Measurements from ENCODE around the gene TRAPPC10. TPM values are rescaled to one million over a fixed set of nuclear protein-coding genes. Genes with fewer than 3 reads are reported as not detected.

The TRAPPC10 gene
- total and polyA plus RNA-seq, 9 of the 15 experiments (the other 6 are each of a cell fraction or from before 2014, with no cell fraction given) = 1.1 to 33.8 (median 24.3) TPM

GRCh38 chr21:44090325-44090724 is 78.2 kb downstream of the TRAPPC10 start (continued):
- TF ChIP-seq, protein P1, sequence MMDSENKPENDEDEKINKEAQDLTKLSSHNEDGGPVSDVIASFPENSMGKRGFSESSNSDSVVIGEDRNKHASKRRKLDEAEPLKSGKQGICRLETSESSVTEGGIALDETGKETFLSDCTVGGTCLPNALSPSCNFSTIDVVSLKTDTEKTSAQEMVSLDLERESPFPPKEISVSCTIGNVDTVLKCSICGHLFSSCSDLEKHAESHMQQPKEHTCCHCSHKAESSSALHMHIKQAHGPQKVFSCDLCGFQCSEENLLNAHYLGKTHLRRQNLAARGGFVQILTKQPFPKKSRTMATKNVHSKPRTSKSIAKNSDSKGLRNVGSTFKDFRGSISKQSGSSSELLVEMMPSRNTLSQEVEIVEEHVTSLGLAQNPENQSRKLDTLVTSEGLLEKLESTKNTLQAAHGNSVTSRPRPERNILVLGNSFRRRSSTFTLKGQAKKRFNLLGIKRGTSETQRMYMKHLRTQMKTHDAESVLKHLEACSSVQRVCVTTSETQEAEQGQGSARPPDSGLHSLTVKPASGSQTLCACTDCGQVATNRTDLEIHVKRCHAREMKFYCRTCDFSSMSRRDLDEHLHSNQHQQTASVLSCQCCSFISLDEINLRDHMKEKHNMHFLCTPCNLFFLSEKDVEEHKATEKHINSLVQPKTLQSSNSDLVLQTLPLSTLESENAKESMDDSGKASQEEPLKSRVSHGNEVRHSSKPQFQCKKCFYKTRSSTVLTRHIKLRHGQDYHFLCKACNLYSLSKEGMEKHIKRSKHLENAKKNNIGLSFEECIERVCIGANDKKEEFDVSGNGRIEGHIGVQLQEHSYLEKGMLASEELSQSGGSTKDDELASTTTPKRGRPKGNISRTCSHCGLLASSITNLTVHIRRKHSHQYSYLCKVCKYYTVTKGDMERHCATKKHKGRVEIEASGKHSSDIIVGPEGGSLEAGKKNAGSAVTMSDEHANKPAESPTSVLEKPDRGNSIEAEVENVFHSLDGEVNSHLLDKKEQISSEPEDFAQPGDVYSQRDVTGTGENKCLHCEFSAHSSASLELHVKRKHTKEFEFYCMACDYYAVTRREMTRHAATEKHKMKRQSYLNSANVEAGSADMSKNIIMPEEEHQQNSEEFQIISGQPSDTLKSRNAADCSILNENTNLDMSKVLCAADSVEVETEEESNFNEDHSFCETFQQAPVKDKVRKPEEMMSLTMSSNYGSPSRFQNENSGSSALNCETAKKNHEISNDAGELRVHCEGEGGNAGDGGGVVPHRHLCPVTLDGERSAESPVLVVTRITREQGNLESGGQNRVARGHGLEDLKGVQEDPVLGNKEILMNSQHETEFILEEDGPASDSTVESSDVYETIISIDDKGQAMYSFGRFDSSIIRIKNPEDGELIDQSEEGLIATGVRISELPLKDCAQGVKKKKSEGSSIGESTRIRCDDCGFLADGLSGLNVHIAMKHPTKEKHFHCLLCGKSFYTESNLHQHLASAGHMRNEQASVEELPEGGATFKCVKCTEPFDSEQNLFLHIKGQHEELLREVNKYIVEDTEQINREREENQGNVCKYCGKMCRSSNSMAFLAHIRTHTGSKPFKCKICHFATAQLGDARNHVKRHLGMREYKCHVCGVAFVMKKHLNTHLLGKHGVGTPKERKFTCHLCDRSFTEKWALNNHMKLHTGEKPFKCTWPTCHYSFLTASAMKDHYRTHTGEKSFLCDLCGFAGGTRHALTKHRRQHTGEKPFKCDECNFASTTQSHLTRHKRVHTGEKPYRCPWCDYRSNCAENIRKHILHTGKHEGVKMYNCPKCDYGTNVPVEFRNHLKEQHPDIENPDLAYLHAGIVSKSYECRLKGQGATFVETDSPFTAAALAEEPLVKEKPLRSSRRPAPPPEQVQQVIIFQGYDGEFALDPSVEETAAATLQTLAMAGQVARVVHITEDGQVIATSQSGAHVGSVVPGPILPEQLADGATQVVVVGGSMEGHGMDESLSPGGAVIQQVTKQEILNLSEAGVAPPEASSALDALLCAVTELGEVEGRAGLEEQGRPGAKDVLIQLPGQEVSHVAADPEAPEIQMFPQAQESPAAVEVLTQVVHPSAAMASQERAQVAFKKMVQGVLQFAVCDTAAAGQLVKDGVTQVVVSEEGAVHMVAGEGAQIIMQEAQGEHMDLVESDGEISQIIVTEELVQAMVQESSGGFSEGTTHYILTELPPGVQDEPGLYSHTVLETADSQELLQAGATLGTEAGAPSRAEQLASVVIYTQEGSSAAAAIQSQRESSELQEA (IDR thresholded peaks at IDR 0.05; ENCODE audit: low read depth) = no peak

- H3K79me2 ChIP-seq (ENCODE audit: control insufficient read depth, insufficient read depth, low read length) = no peaks in the 10 kb centered on the region
- H3K9ac ChIP-seq (ENCODE audit: insufficient read depth in 1 of 2, low read depth in 2 of 2, low read length in 2 of 2) = no peak overlapping the region
- no peak overlapping the region for H2AFZ ChIP-seq (ENCODE audit: low read depth, low read length)
- H3K27ac ChIP-seq (ENCODE audit: extremely low read depth, low read depth, low read length) = no peak overlapping the region
- no peak overlapping the region for H3K4me2 ChIP-seq (ENCODE audit: insufficient read depth, low read length)
- no peaks in the 10 kb centered on the region for H4K20me1 ChIP-seq (replicated peaks; ENCODE audit: control insufficient read depth, insufficient read depth, low read length)
- no peak overlapping the region for H3K4me3 ChIP-seq
- ChIA-PET POLR2A (interaction anchor here (0.9 to 1.7 kb wide), 5 partner anchors 14 to 70 kb away, joined by 3 to 7 read pairs (median 3); no protein-coding TSS in a partner anchor), CTCF (ENCODE audit: low intra/inter-chr PET ratio) (interaction anchor here (0.6 kb wide), 1 partner anchor 16 kb away, joined by 3 read pairs; no protein-coding TSS in a partner anchor)
- no peak for DNase-seq (ENCODE audit: extremely low read depth in 1 of 4, low spot score in 3 of 4)
- H3K4me1 ChIP-seq (replicated peaks in 1 of 2; ENCODE audit: control insufficient read depth in 2 of 2, insufficient read depth in 2 of 2, low read length in 2 of 2) = no peaks in the 10 kb centered on the region
- in situ Hi-C loops (cut with MboI) = no loop called here
- no peaks in the 10 kb centered on the region for H3K9me3 ChIP-seq (replicated peaks; ENCODE audit: control insufficient read depth, insufficient read depth, low read depth, low read length)
- no peak for FAIRE-seq
- intact Hi-C loops (cut with micrococcal nuclease) = no loop called here
- BruUV-seq (replicated peaks) = no TSS peak
- H3K9me1 ChIP-seq (ENCODE audit: control insufficient read depth, insufficient read depth, low read length) = no peaks in the 10 kb centered on the region
- WGBS (ENCODE audit: insufficient coverage, low coverage, missing lambda C conversion rate) = 91% methylated on average over 9 of the region's 9 CpGs
- H3K36me3 ChIP-seq (ENCODE audit: control insufficient read depth, insufficient read depth, low read length) = peaks cover 66% of the 10 kb centered on the region; the same call in 2 of the 3 replicates
- ATAC-seq = no peak
- H3K27me3 ChIP-seq (ENCODE audit: control insufficient read depth in 2 of 2, insufficient read depth in 2 of 2, low read length in 2 of 2) = no peaks in the 10 kb centered on the region
- TF ChIP-seq FOXJ3 (CRISPR knock-in tag; IDR thresholded peaks at IDR 0.05) = no peak
- TF ChIP-seq ETV5 (CRISPR knock-in tag; IDR thresholded peaks at IDR 0.05; ENCODE audit: low read depth) = no peak
- no peak for TF ChIP-seq SAFB (IDR thresholded peaks at IDR 0.05; ENCODE audit: borderline replicate concordance, low read depth, low read length)
- TF ChIP-seq HDAC2 (IDR thresholded peaks at IDR 0.05) = no peak
- TF ChIP-seq THRAP3 (IDR thresholded peaks at IDR 0.05; ENCODE audit: borderline replicate concordance) = no peak
- no peak for TF ChIP-seq MCM3 (IDR thresholded peaks at IDR 0.05)
- TF ChIP-seq, protein P2, sequence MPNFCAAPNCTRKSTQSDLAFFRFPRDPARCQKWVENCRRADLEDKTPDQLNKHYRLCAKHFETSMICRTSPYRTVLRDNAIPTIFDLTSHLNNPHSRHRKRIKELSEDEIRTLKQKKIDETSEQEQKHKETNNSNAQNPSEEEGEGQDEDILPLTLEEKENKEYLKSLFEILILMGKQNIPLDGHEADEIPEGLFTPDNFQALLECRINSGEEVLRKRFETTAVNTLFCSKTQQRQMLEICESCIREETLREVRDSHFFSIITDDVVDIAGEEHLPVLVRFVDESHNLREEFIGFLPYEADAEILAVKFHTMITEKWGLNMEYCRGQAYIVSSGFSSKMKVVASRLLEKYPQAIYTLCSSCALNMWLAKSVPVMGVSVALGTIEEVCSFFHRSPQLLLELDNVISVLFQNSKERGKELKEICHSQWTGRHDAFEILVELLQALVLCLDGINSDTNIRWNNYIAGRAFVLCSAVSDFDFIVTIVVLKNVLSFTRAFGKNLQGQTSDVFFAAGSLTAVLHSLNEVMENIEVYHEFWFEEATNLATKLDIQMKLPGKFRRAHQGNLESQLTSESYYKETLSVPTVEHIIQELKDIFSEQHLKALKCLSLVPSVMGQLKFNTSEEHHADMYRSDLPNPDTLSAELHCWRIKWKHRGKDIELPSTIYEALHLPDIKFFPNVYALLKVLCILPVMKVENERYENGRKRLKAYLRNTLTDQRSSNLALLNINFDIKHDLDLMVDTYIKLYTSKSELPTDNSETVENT (CRISPR knock-in tag; IDR thresholded peaks at IDR 0.05) = no peak
- no peak for TF ChIP-seq ELF4 (CRISPR knock-in tag; IDR thresholded peaks at IDR 0.05)
- no peak for TF ChIP-seq FOXO4 (CRISPR knock-in tag; IDR thresholded peaks at IDR 0.05)
These were observed 80.1 kb downstream of the TRAPPC10 start for GRCh38 chr21:44092211-44092610.

Data from K562 (cell line).